Endothelial cell (in vitro differentiated cells): Measurements from ENCODE around the gene CYP46A1. TPM values are rescaled to one million over a fixed set of nuclear protein-coding genes. Genes with fewer than 3 reads are reported as not detected.

Source experiments
- DNase-seq: peaks from one replicate; pipeline ENCODE4 v3.0.0; 2021; ENCODE audit warnings: low spot score
- H3K27ac Mint-ChIP-seq: one replicate; pipeline ENCODE4 v1.8.0; 2021; ENCODE audit warnings: mixed read lengths, inconsistent platforms; ENCODE audit not compliant: unreplicated experiment
- H3K27me3 Mint-ChIP-seq: one replicate; pipeline ENCODE4 v1.8.0; 2021; ENCODE audit warnings: mild to moderate bottlenecking, moderate library complexity, mixed read lengths, inconsistent platforms; ENCODE audit not compliant: unreplicated experiment
- H3K36me3 Mint-ChIP-seq: one replicate; pipeline ENCODE4 v1.8.0; 2021; ENCODE audit warnings: mild to moderate bottlenecking, low read depth, mixed read lengths, inconsistent platforms; ENCODE audit not compliant: unreplicated experiment
- H3K4me1 Mint-ChIP-seq: one replicate; pipeline ENCODE4 v1.8.0; 2021; ENCODE audit warnings: mild to moderate bottlenecking, mixed read lengths, inconsistent platforms; ENCODE audit not compliant: unreplicated experiment
- H3K4me3 Mint-ChIP-seq: one replicate; pipeline ENCODE4 v1.8.0; 2021; ENCODE audit warnings: mild to moderate bottlenecking, mixed read lengths, inconsistent platforms; ENCODE audit not compliant: unreplicated experiment
- H3K9me3 Mint-ChIP-seq: one replicate; pipeline ENCODE4 v1.8.0; 2021; ENCODE audit warnings: mixed read lengths, inconsistent platforms; ENCODE audit not compliant: unreplicated experiment
- CTCF ChIP-seq: fragments of 200-600 bp; sonication (generic); IDR thresholded peaks from one replicate; pipeline ENCODE4 v1.5.0; 2021; ENCODE audit warnings: antibody characterized with exemption; ENCODE audit not compliant: unreplicated experiment
- total RNA-seq: library from RNA; stranded (reverse); fragmentation: NEBNext Ultra II Directional; extraction: Animal tissue kit (Norgen Biotek cat#: 25700); gene quantifications from one replicate; pipeline ENCODE4 v1.2.1, GENCODE V29; 2021; ENCODE audit not compliant: unreplicated experiment

The CYP46A1 gene
- total RNA-seq, 1 donor from 2014 or later: 5.2 TPM

- Mint-ChIP-seq H3K36me3 (no peaks in the 10 kb centered on the region), H3K27me3 (peaks cover 7% of the 10 kb centered on the region), H3K9me3 (peaks cover 4% of the 10 kb centered on the region), H3K4me1 (peaks cover 8% of the 10 kb centered on the region), H3K27ac (no peak overlapping the region), H3K4me3 (no peak overlapping the region)
- DNase-seq: no peak
- no peak for TF ChIP-seq CTCF
Observed at GRCh38 chr14:99764222-99764706, 80.2 kb downstream of the CYP46A1 start.

GRCh38 chr14:99768381-99768780 lies 84.3 kb downstream of the CYP46A1 start:
- no peak for TF ChIP-seq CTCF
- no peaks in the 10 kb centered on the region for H3K36me3 Mint-ChIP-seq
- no peak overlapping the region for H3K27ac Mint-ChIP-seq
- no peaks in the 10 kb centered on the region for H3K9me3 Mint-ChIP-seq
- no peak for DNase-seq
- no peaks in the 10 kb centered on the region for H3K4me1 Mint-ChIP-seq
- H3K27me3 Mint-ChIP-seq: peaks cover 7% of the 10 kb centered on the region
- no peak overlapping the region for H3K4me3 Mint-ChIP-seq

GRCh38 chr14:99769123-99769522 lies 85.0 kb downstream of the CYP46A1 start:
- H3K4me3 Mint-ChIP-seq: no peak overlapping the region
- no peaks in the 10 kb centered on the region for H3K4me1 Mint-ChIP-seq
- no peak for DNase-seq
- H3K9me3 Mint-ChIP-seq: no peaks in the 10 kb centered on the region
- H3K27me3 Mint-ChIP-seq: peaks cover 7% of the 10 kb centered on the region
- no peak for TF ChIP-seq CTCF
- H3K36me3 Mint-ChIP-seq: no peaks in the 10 kb centered on the region
- no peak overlapping the region for H3K27ac Mint-ChIP-seq

- Mint-ChIP-seq H3K9me3 (no peaks in the 10 kb centered on the region), H3K4me3 (no peak overlapping the region), H3K4me1 (no peaks in the 10 kb centered on the region), H3K36me3 (no peaks in the 10 kb centered on the region), H3K27me3 (peaks cover 5% of the 10 kb centered on the region), H3K27ac (no peak overlapping the region)
- DNase-seq: no peak
- TF ChIP-seq CTCF: no peak
Observed at GRCh38 chr14:99769799-99770198, 85.7 kb downstream of the CYP46A1 start.

- no peaks in the 10 kb centered on the region for H3K36me3 Mint-ChIP-seq
- no peak overlapping the region for H3K27ac Mint-ChIP-seq
- TF ChIP-seq CTCF: no peak
- no peak overlapping the region for H3K4me3 Mint-ChIP-seq
- no peaks in the 10 kb centered on the region for H3K9me3 Mint-ChIP-seq
- peaks cover 5% of the 10 kb centered on the region for H3K27me3 Mint-ChIP-seq
- no peak for DNase-seq
- peaks cover 6% of the 10 kb centered on the region for H3K4me1 Mint-ChIP-seq
Observed at GRCh38 chr14:99772371-99773283, 88.5 kb downstream of the CYP46A1 start.
